BJ (cell line): Measurements from ENCODE around the gene DAPK2. TPM values are rescaled to one million over a fixed set of nuclear protein-coding genes. Genes with fewer than 3 reads are reported as not detected.

ENCODE experiments used
- CTCF ChIA-PET: fragments of 350-600 bp; formaldehyde crosslinking; extraction: SDS; loops from one replicate; lab custom pipeline; 2021; ENCODE audit warnings: antibody characterized with exemption, inconsistent platforms; lab: Yijun Ruan, JAX
- POLR2A ChIA-PET: fragments of 300-600 bp; sonication (Branson Sonifier 250); formaldehyde crosslinking; extraction: SDS; loops from one replicate; lab custom pipeline; 2021; ENCODE audit warnings: antibody characterized with exemption; lab: Charles Lee
- DNase-seq: peaks from one replicate; pipeline ENCODE4 v3.0.0-alpha.2; 2011; ENCODE audit warnings: low read depth
- H3K27me3 ChIP-seq: 2 replicates; pipeline ENCODE4 v1.6.0; 2011; ENCODE audit warnings: low read length; ENCODE audit not compliant: control insufficient read depth, insufficient read depth
- H3K36me3 ChIP-seq: 2 replicates; pipeline ENCODE4 v1.5.1; 2011; ENCODE audit warnings: low read length; ENCODE audit not compliant: control insufficient read depth, insufficient read depth
- H3K4me3 ChIP-seq: 2 replicates; pipeline ENCODE4 v1.5.1; 2011; ENCODE audit warnings: low read depth, mild to moderate bottlenecking, control low read depth, low read length
- polyA plus RNA-seq: library from polyadenylated mRNA; depleted of rRNA; stranded (reverse); fragments of >200 nt; gene quantifications from 2 replicates; pipeline ENCODE4 v1.2.3, GENCODE V29; 2011
- TF ChIP-seq, protein P1 (sequence below): IDR thresholded peaks from 2 replicates; pipeline ENCODE4 v1.5.1; 2011; ENCODE audit warnings: low read depth, mild to moderate bottlenecking, control low read depth, inconsistent platforms, low read length, moderate library complexity; ENCODE audit not compliant: insufficient read depth

Gene DAPK2
- polyA plus RNA-seq, 1 experiment: 12.4 TPM

DNA sequence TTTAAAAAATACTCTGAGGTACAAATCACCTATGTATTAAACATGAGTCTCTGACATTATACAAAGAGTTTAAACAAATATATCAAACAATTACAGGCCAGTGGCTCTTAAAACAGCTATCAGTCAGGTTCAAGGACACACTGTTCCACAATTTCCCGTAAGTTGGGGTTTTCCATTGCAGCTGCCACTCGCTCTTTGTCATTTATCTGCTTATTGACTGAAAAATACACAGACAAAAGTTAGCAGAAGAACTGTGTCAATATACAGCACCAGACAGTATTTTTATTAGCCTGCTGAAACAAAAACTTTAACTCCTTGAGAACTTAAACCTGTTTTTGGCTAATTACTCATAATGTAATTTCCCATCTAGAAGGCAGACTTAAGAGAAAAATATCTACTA is 26.5 kb upstream of the DAPK2 start:
- ChIA-PET POLR2A (no interaction called here), CTCF (interaction anchor here (0.6 to 2.7 kb wide), 2 partner anchors 106 to 321 kb away, joined by 3 to 7 read pairs; no protein-coding TSS in a partner anchor)
- TF ChIP-seq, protein P1, sequence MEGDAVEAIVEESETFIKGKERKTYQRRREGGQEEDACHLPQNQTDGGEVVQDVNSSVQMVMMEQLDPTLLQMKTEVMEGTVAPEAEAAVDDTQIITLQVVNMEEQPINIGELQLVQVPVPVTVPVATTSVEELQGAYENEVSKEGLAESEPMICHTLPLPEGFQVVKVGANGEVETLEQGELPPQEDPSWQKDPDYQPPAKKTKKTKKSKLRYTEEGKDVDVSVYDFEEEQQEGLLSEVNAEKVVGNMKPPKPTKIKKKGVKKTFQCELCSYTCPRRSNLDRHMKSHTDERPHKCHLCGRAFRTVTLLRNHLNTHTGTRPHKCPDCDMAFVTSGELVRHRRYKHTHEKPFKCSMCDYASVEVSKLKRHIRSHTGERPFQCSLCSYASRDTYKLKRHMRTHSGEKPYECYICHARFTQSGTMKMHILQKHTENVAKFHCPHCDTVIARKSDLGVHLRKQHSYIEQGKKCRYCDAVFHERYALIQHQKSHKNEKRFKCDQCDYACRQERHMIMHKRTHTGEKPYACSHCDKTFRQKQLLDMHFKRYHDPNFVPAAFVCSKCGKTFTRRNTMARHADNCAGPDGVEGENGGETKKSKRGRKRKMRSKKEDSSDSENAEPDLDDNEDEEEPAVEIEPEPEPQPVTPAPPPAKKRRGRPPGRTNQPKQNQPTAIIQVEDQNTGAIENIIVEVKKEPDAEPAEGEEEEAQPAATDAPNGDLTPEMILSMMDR: no peak
- Histone ChIP-seq H3K27me3 (no peaks in the 10 kb centered on the region), H3K4me3 (no peak overlapping the region), H3K36me3 (no peaks in the 10 kb centered on the region)
- no peak for DNase-seq

DNA sequence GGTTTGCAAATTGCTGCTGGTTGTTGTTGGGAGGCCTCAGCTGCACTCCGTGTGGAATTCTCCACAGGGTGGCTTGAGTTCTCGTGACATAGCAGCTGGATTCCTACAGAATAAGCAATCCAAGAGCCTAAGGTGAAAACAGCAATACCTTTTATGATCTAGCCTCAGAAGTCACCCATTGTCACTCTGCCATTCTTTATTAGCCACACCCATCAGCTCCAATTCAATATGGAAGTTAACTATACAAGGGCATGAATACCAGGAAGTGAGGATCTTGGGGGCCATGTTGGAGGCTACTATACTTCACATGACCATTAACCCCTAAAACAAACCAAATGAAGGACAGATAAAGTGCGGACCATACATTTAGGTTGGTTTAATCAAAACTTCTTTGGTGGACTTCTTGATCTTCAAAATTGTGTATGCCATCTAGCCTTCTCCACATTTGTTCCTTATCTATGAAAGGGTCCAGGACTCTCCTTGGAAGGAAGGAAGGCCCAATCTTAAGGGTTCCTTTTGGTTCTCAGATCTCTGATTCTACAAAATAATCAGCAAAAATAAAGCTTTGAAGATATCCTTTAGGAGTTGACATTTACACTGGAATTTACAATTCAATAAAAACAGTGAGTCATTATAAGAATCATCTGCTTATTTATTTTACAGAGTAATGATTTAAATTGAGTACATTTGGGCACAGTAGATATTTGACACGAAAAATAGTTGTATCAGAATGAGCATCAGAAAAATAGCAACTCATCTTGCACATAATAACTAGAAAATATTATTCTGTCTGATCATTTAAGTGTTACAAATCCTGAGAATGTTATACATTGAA is 25.9 kb upstream of the DAPK2 start:
- TF ChIP-seq, protein P1: no peak
- CTCF ChIA-PET: interaction anchor here (0.6 to 1.4 kb wide), 4 partner anchors 107 to 644 kb away, joined by 3 to 7 read pairs (median 3); no protein-coding TSS in a partner anchor
- Histone ChIP-seq H3K36me3 (no peaks in the 10 kb centered on the region), H3K27me3 (no peaks in the 10 kb centered on the region), H3K4me3 (no peak overlapping the region)
- POLR2A ChIA-PET: no interaction called here
- DNase-seq: no peak

DNA sequence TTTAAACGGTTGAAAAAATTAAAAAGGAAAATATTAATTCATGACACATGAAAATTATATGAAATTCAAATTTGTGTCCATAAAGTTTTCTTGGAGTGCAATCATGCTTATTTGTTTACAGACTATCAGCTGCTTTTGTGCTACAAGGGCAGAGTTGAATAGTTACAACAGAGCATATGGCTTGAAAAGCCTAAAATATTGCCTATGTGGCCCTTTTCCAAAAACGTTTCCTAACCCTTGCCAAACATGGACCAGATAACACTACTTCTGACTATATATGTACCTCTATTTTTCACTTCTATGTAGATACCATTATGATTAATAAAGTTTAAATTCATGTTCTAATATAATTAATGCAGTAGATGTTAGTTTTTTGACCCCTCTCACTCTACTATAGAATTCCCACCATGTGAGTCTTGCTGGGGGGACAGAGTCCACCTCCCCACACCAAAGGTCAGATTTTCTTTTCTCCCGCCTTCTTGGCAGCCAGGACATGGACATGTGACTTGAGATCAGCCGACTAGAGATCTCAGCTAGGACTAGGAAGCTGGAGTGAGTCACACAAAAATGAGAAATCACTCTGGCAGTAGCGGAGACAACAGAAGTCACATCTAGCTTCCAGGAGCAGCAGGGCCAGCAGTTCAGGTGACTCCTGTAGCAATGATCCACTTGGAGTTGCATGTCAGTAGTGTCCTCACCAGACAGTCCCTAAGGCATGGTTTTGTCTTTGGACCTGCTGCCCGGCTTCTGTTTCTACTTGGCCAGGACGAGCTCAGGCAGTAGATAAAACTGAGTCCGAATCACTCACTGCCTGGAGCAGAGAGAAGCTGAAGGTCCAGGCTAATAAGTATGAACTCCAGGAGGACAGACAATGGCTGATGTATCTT is 24.9 kb upstream of the DAPK2 start:
- DNase-seq: peak; percentile 53
- no peaks in the 10 kb centered on the region for H3K36me3 ChIP-seq
- TF ChIP-seq, protein P1: no peak
- no peak overlapping the region for H3K4me3 ChIP-seq
- POLR2A ChIA-PET: no interaction called here
- CTCF ChIA-PET: interaction anchor here (0.6 to 1.4 kb wide), 4 partner anchors 191 to 645 kb away, joined by 3 to 7 read pairs (median 3); no protein-coding TSS in a partner anchor
- H3K27me3 ChIP-seq: no peaks in the 10 kb centered on the region

GRCh38 chr15:64070106-64070505 is 23.8 kb upstream of the DAPK2 start:
- H3K4me3 ChIP-seq: no peak overlapping the region
- TF ChIP-seq, protein P1: no peak
- H3K36me3 ChIP-seq: no peaks in the 10 kb centered on the region
- CTCF ChIA-PET: interaction anchor here (0.9 to 5.4 kb wide), 5 partner anchors 24 to 459 kb away, joined by 3 to 56 read pairs (median 8); partner anchors contain the start of genes DAPK2 and HERC1
- no peaks in the 10 kb centered on the region for H3K27me3 ChIP-seq
- no peak for DNase-seq
- POLR2A ChIA-PET: no interaction called here
